GM12878 (cell line): ENCODE data around the gene ADCY1.

Source experiments
- ATF3 ChIP-seq: IDR thresholded peaks from 2 replicates; pipeline ENCODE4 v1.6.1; 2011; ENCODE audit warnings: low read depth, mild to moderate bottlenecking, low read length, moderate library complexity, borderline replicate concordance; ENCODE audit errors: extremely low read depth
- BRCA1 ChIP-seq: IDR thresholded peaks from 2 replicates; pipeline ENCODE4 v1.6.1; 2011; ENCODE audit warnings: low read depth, low read length, improper control_type of control experiment
- CTCF ChIP-seq, 3 experiments: IDR thresholded peaks in 2 of 3; conservative IDR thresholded peaks in 1 of 3; 2 replicates each; pipeline ENCODE4 v1.5.1; 2011; ENCODE audit warnings: low read depth in 3 of 3, low read length in 3 of 3, mild to moderate bottlenecking in 3 of 3, control low read depth in 2 of 3, moderate library complexity in 2 of 3, inconsistent platforms in 1 of 3, mixed read lengths in 1 of 3; ENCODE audit not compliant: control insufficient read depth in 2 of 3, insufficient read depth in 1 of 3; ENCODE audit errors: extremely low read depth in 1 of 3
- E2F4 ChIP-seq: IDR thresholded peaks from 2 replicates; pipeline ENCODE4 v1.6.1; 2012; ENCODE audit warnings: low read depth, low read length, improper control_type of control experiment
- ESRRA ChIP-seq: IDR thresholded peaks from 2 replicates; pipeline ENCODE4 v1.6.1; 2012; ENCODE audit warnings: mild to moderate bottlenecking, low read length, improper control_type of control experiment
- POLR2A ChIP-seq: IDR thresholded peaks from 2 replicates; pipeline ENCODE4 v1.6.1; 2011; ENCODE audit warnings: low read depth, mild to moderate bottlenecking, low read length
- RAD21 ChIP-seq: IDR thresholded peaks from 2 replicates; pipeline ENCODE4 v1.6.1; 2011; ENCODE audit warnings: mild to moderate bottlenecking, low read depth, low read length, moderate library complexity; ENCODE audit not compliant: insufficient read depth
- RB1 ChIP-seq: fragments of 450-650 bp; formaldehyde crosslinking; IDR thresholded peaks from 2 replicates; pipeline ENCODE4 v1.6.1; 2017; ENCODE audit warnings: mild to moderate bottlenecking, borderline replicate concordance
- SIN3A ChIP-seq: IDR thresholded peaks from 2 replicates; pipeline ENCODE4 v1.6.1; 2012; ENCODE audit warnings: low read depth, low read length, improper control_type of control experiment
- SKIL ChIP-seq: fragments of 450-650 bp; IDR thresholded peaks from 2 replicates; pipeline ENCODE4 v1.6.1; 2017; ENCODE audit warnings: mild to moderate bottlenecking, low read depth, inconsistent platforms; ENCODE audit not compliant: poor library complexity, severe bottlenecking
- SMAD5 ChIP-seq: IDR thresholded peaks from 2 replicates; pipeline ENCODE4 v1.6.1; 2016; ENCODE audit warnings: antibody characterized with exemption, low read depth
- YY1 ChIP-seq: IDR thresholded peaks from 2 replicates; pipeline ENCODE4 v1.6.1; 2011; ENCODE audit warnings: low read depth, mild to moderate bottlenecking, low read length

- TF ChIP-seq CTCF (IDR thresholded peaks at IDR 0.05 in 2 of 3, conservative IDR thresholded peaks at IDR 0.05 in 1 of 3; ENCODE audit: control insufficient read depth in 2 of 3, extremely low read depth in 1 of 3, insufficient read depth in 1 of 3, low read depth in 3 of 3, low read length in 3 of 3) = no peak
- no peak for TF ChIP-seq RB1
- no peak for TF ChIP-seq YY1
- TF ChIP-seq SMAD5 = no peak
- TF ChIP-seq POLR2A = no peak
- no peak for TF ChIP-seq ESRRA
- no peak for TF ChIP-seq E2F4
- no peak for TF ChIP-seq ATF3
- no peak for TF ChIP-seq SIN3A
- no peak for TF ChIP-seq RAD21
- no peak for TF ChIP-seq SKIL
- no peak for TF ChIP-seq BRCA1
These were observed 9.1 kb downstream of the ADCY1 start for GRCh38 chr7:45583296-45583695.
